NCI-H2227 (cell line): ENCODE results near the gene CRLF1.

ENCODE experiments used
- DNase-seq: peaks from one replicate; lab custom pipeline; 2025; ENCODE audit not compliant: unreplicated experiment; lab: John Stamatoyannopoulos, UW

Gene CRLF1

GRCh38 chr19:18636183-18636968 is 29.8 kb upstream of the CRLF1 start:
- peak; percentile 93 for DNase-seq

- no peak for DNase-seq
Observed at GRCh38 chr19:18635831-18636182, 29.2 kb upstream of the CRLF1 start.

- DNase-seq: peak; percentile 60
Observed at GRCh38 chr19:18634612-18635297, 28.2 kb upstream of the CRLF1 start.

GRCh38 chr19:18633321-18633720 is 26.7 kb upstream of the CRLF1 start:
- peak; percentile 35 for DNase-seq

- peak; percentile 49 for DNase-seq
Observed at GRCh38 chr19:18629166-18630088, 22.8 kb upstream of the CRLF1 start.

- DNase-seq: peak; percentile 46
Observed at GRCh38 chr19:18626906-18627305, 20.3 kb upstream of the CRLF1 start.

GRCh38 chr19:18620902-18621301 is 14.3 kb upstream of the CRLF1 start:
- no peak for DNase-seq

GRCh38 chr19:18620311-18620710 is 13.7 kb upstream of the CRLF1 start:
- DNase-seq: no peak

GRCh38 chr19:18618236-18618635 is 11.6 kb upstream of the CRLF1 start:
- no peak for DNase-seq

GRCh38 chr19:18617562-18617961 is 11.0 kb upstream of the CRLF1 start:
- no peak for DNase-seq

GRCh38 chr19:18616023-18616422 is 9.4 kb upstream of the CRLF1 start:
- no peak for DNase-seq

GRCh38 chr19:18613589-18614234 is 7.1 kb upstream of the CRLF1 start:
- DNase-seq: peak; percentile 28

GRCh38 chr19:18612772-18613588 is 6.4 kb upstream of the CRLF1 start, which contains the start of gene TMEM59L:
Gene TMEM59L, plus strand, starts transcription at chr19:18612870. Its CDS starts 89 bp downstream, at chr19:18612959.
- peak; percentile 57 for DNase-seq

GRCh38 chr19:18612051-18612771 is 5.6 kb upstream of the CRLF1 start:
- peak; percentile 33 for DNase-seq

GRCh38 chr19:18611327-18612050 is 4.9 kb upstream of the CRLF1 start:
- DNase-seq: peak; percentile 23

GRCh38 chr19:18610556-18611326 is 4.1 kb upstream of the CRLF1 start:
- DNase-seq: no peak

GRCh38 chr19:18610245-18610555 is 3.6 kb upstream of the CRLF1 start:
- DNase-seq: no peak

GRCh38 chr19:18609717-18610051 is 3.1 kb upstream of the CRLF1 start:
- DNase-seq: no peak
